Measurements from ENCODE around the gene RNF130. TPM values are rescaled to one million over a fixed set of nuclear protein-coding genes. Genes with fewer than 3 reads are reported as not detected.

The RNF130 gene
- total and polyA plus RNA-seq, 9 of the 15 experiments (the other 6 are each of a cell fraction or from before 2014, with no cell fraction given): 5.8 to 39.4 (median 27.1) TPM

DNA sequence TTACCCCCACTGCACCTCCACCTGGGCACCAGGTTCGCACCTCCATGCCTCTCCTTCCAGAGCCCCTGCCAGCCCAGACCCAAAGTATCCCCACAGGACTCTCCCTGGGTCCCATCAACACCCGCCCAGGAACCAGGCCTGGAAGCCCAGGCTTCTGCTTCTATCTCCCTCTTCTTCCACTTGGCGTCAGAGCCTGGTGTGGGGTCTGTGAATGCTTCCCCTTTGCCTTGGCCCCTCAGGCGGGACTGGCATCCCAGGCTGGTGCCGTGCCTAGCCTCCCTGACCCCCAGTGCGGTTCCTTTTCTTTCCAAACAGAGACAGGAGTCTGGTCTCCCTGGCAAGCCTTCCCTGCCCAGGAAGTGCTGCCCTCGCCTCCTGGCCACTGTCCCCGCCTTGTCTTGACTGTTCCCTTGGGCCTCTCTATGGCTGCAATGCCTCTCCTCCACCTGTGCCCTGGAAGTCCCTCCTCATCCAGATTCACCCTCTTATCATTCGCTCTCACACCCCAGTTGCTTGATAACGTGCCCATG, 156.1 kb downstream of the RNF130 start (continued):
- TF ChIP-seq, protein P1, sequence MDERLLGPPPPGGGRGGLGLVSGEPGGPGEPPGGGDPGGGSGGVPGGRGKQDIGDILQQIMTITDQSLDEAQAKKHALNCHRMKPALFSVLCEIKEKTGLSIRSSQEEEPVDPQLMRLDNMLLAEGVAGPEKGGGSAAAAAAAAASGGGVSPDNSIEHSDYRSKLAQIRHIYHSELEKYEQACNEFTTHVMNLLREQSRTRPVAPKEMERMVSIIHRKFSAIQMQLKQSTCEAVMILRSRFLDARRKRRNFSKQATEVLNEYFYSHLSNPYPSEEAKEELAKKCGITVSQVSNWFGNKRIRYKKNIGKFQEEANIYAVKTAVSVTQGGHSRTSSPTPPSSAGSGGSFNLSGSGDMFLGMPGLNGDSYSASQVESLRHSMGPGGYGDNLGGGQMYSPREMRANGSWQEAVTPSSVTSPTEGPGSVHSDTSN (CRISPR knock-in tag; IDR thresholded peaks at IDR 0.05; ENCODE audit: low read depth): no peak
- TF ChIP-seq, protein P1 (tag; conservative IDR thresholded peaks at IDR 0.05; ENCODE audit: low read depth): no peak
- TF ChIP-seq ZBTB1 (CRISPR knock-in tag; IDR thresholded peaks at IDR 0.05; ENCODE audit: borderline replicate concordance, low read depth) (no peak), ZNF239 (CRISPR knock-in tag; IDR thresholded peaks at IDR 0.05) (no peak)

DNA sequence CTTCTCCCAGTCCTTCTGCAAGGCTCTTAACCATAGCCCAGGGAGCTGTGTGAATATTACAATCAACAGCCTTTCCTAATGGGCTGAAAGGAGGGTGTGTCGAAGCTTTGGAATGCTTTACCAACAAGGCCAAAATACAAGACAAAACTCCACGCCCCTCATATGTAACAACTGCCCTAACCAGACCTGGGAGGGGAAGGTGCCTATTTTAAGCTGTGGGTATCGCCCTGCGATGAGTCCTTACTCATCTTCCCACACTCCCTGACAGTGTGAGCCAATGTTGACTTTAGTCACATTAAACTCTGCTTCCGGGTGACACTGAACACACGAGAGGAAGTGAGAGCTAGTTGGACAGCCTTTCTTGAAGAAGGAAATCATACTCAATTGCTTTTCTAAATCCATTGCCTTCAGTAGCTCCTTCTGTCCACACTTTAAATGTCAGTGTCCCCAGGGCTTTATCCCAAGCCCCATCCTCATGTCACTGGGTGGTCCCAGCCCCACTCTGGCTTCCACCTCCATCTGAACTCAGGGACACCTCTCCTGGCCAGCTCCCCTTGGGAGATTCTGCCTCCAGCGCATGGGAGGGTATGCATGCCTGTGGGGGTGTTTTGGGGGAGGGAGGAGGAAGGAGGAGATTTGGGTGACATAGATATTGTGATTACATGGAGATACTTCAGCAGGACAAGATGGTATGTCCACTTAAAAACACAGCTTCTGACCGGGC, 157.4 kb downstream of the RNF130 start:
- DNase-seq (ENCODE audit: extremely low read depth in 1 of 4, low spot score in 3 of 4) (peak in 1 of 4 experiments; percentile 49), FAIRE-seq (peak; percentile 75), ATAC-seq (peak; percentile 71)
- in situ Hi-C loops (cut with MboI): no loop called here
- no TSS peak for BruUV-seq (replicated peaks)
- 22% methylated on average over 8 of the region's 8 CpGs for whole genome bisulfite sequencing (ENCODE audit: insufficient coverage, low coverage, missing lambda C conversion rate)
- H3K79me2 ChIP-seq (ENCODE audit: control insufficient read depth, insufficient read depth, low read length): no peaks in the 10 kb centered on the region
- no peak overlapping the region for H3K9ac ChIP-seq (ENCODE audit: insufficient read depth in 1 of 2, low read depth in 2 of 2, low read length in 2 of 2)
- H3K27me3 ChIP-seq (ENCODE audit: control insufficient read depth in 2 of 2, insufficient read depth in 2 of 2, low read length in 2 of 2): peaks cover 26 to 47% of the 10 kb centered on the region in 2 experiments
- H3K4me3 ChIP-seq: no peak overlapping the region
- no peak overlapping the region for H3K27ac ChIP-seq (ENCODE audit: extremely low read depth, low read depth, low read length)
- peaks cover 8 to 9% of the 10 kb centered on the region in 2 experiments; a peak in 4 of 5 replicates for H3K4me1 ChIP-seq (replicated peaks in 1 of 2; ENCODE audit: control insufficient read depth in 2 of 2, insufficient read depth in 2 of 2, low read length in 2 of 2)
- no peaks in the 10 kb centered on the region for H4K20me1 ChIP-seq (replicated peaks; ENCODE audit: control insufficient read depth, insufficient read depth, low read length)
- intact Hi-C loops (cut with micrococcal nuclease): no loop called here
- no peaks in the 10 kb centered on the region for H3K9me3 ChIP-seq (replicated peaks; ENCODE audit: control insufficient read depth, insufficient read depth, low read depth, low read length)
- no peaks in the 10 kb centered on the region for H3K9me1 ChIP-seq (ENCODE audit: control insufficient read depth, insufficient read depth, low read length)
- 0 out of 2 replicates have a peak overlapping the region, but pooled peaks have one; percentile 5 for H3K4me2 ChIP-seq (ENCODE audit: insufficient read depth, low read length)
- peak overlapping the region; percentile 60 for H2AFZ ChIP-seq (ENCODE audit: low read depth, low read length)
- no peaks in the 10 kb centered on the region for H3K36me3 ChIP-seq (ENCODE audit: control insufficient read depth, insufficient read depth, low read length)
- ChIA-PET CTCF (ENCODE audit: low intra/inter-chr PET ratio) (no interaction called here), POLR2A (interaction anchor here (0.5 to 2.0 kb wide), 8 partner anchors 8 to 606 kb away, joined by 3 to 5 read pairs (median 3); no protein-coding TSS in a partner anchor)
- TF ChIP-seq CCAR2 (IDR thresholded peaks at IDR 0.05; ENCODE audit: low read depth, low read length) (no peak), OTX1 (CRISPR knock-in tag; IDR thresholded peaks at IDR 0.05) (no peak), ZBTB1 (CRISPR knock-in tag; IDR thresholded peaks at IDR 0.05; ENCODE audit: borderline replicate concordance, low read depth) (no peak), CTBP1 (IDR thresholded peaks at IDR 0.05; ENCODE audit: borderline replicate concordance) (peak; percentile 17; the same call in 1 of the 2 replicates), ZNF696 (CRISPR knock-in tag; conservative IDR thresholded peaks at IDR 0.05) (no peak)
- TF ChIP-seq, protein P2, sequence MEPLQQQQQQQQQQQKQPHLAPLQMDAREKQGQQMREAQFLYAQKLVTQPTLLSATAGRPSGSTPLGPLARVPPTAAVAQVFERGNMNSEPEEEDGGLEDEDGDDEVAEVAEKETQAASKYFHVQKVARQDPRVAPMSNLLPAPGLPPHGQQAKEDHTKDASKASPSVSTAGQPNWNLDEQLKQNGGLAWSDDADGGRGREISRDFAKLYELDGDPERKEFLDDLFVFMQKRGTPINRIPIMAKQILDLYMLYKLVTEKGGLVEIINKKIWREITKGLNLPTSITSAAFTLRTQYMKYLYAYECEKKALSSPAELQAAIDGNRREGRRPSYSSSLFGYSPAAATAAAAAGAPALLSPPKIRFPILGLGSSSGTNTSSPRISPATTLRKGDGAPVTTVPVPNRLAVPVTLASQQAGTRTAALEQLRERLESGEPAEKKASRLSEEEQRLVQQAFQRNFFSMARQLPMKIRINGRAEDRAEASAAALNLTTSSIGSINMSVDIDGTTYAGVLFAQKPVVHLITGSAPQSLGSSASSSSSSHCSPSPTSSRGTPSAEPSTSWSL (CRISPR knock-in tag; IDR thresholded peaks at IDR 0.05; ENCODE audit: borderline replicate concordance): no peak
- TF ChIP-seq, protein P3, sequence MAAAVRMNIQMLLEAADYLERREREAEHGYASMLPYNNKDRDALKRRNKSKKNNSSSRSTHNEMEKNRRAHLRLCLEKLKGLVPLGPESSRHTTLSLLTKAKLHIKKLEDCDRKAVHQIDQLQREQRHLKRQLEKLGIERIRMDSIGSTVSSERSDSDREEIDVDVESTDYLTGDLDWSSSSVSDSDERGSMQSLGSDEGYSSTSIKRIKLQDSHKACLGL (CRISPR knock-in tag; IDR thresholded peaks at IDR 0.05; ENCODE audit: borderline replicate concordance, poor library complexity, severe bottlenecking): no peak
- TF ChIP-seq, protein P4, sequence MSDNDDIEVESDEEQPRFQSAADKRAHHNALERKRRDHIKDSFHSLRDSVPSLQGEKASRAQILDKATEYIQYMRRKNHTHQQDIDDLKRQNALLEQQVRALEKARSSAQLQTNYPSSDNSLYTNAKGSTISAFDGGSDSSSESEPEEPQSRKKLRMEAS (CRISPR knock-in tag; IDR thresholded peaks at IDR 0.05): 0 out of 2 replicates have a peak, but pooled peaks have one; percentile 4
